ENCODE data around the gene STK32B.

The STK32B gene

DNA sequence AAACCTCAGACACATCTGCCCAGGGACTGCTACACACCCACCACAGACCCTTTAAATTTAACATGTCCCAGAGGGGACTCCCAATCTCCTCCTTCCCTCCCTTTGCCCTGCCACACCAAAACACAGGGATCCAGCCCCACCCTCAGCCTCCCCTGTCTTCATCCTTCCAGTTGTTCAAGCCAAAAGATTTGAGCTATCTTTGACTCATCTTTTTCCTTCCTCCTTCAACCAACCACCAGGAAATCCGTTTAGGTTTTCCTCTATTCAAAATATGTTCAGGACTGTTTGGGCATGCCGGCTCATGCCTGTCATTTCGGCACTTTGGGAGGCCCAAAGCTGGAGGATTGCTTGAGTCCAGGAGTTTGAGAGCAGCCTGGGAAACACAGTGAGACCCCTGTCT, 6.9 kb upstream of the STK32B start:
- H3K9me3 ChIP-seq = no peaks in the 10 kb centered on the region
- H3K27me3 ChIP-seq = no peaks in the 10 kb centered on the region
- H3K36me3 ChIP-seq = no peaks in the 10 kb centered on the region
- TF ChIP-seq, protein P1, sequence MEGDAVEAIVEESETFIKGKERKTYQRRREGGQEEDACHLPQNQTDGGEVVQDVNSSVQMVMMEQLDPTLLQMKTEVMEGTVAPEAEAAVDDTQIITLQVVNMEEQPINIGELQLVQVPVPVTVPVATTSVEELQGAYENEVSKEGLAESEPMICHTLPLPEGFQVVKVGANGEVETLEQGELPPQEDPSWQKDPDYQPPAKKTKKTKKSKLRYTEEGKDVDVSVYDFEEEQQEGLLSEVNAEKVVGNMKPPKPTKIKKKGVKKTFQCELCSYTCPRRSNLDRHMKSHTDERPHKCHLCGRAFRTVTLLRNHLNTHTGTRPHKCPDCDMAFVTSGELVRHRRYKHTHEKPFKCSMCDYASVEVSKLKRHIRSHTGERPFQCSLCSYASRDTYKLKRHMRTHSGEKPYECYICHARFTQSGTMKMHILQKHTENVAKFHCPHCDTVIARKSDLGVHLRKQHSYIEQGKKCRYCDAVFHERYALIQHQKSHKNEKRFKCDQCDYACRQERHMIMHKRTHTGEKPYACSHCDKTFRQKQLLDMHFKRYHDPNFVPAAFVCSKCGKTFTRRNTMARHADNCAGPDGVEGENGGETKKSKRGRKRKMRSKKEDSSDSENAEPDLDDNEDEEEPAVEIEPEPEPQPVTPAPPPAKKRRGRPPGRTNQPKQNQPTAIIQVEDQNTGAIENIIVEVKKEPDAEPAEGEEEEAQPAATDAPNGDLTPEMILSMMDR (IDR thresholded peaks at IDR 0.05) = no peak
- H3K27ac ChIP-seq = no peak overlapping the region
- H3K4me1 ChIP-seq (ENCODE audit: control insufficient read depth in 1 of 2, insufficient read depth in 1 of 2, low read depth in 1 of 2, low read length in 1 of 2) = peaks cover 22 to 24% of the 10 kb centered on the region in 2 experiments
- no peak overlapping the region for H3K4me3 ChIP-seq (ENCODE audit: low read depth in 1 of 2, low read length in 1 of 2)

DNA sequence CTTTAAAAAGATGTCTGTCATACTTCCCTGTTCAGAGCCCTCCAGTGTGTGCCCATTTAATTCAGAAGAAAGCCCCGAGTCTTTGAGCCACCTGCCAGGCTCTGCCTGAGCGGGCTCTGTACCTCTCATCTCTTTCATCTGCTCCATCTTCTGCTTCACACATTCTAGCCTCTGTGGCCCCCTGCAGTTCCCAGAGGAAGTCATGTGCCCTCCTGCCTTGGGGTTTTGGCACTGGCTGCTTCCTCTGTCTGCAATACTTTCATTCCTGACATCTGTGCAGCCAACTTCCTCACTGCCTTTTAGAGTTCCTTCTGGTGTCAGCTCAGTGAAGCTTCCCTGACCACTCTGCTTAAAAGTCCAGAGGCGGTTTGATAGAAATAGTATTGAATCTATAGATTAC, 6.2 kb upstream of the STK32B start:
- Histone ChIP-seq H3K9me3 (no peaks in the 10 kb centered on the region), H3K27me3 (peaks cover 5% of the 10 kb centered on the region), H3K4me3 (ENCODE audit: low read depth in 1 of 2, low read length in 1 of 2) (peak overlapping the region in 1 of 2 experiments; percentile 1), H3K4me1 (ENCODE audit: control insufficient read depth in 1 of 2, insufficient read depth in 1 of 2, low read depth in 1 of 2, low read length in 1 of 2) (peaks cover 22 to 24% of the 10 kb centered on the region in 2 experiments), H3K36me3 (no peaks in the 10 kb centered on the region), H3K27ac (no peak overlapping the region)
- TF ChIP-seq, protein P1 (IDR thresholded peaks at IDR 0.05) = no peak

DNA sequence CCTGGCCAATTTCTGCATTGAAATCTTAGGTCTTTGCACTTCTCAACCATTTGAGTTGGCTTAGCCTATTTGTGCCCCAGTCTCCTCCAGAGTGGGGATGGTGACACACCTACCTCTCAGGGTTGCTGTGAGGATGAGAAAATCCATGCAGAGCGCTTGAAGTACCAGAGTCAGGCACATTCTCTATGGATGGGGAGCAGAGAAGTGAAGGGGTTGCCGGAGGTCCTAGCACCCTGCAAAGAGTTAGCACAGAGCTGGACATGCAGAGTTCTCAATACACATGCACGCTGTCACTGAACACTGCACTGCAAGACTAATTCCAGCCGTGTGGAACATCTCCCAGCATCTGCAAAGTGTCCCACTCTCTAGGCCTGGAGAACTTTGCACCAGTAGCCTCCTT, 2.6 kb upstream of the STK32B start:
- no peak overlapping the region for H3K4me3 ChIP-seq (ENCODE audit: low read depth in 1 of 2, low read length in 1 of 2)
- peaks cover 34 to 39% of the 10 kb centered on the region in 2 experiments for H3K4me1 ChIP-seq (ENCODE audit: control insufficient read depth in 1 of 2, insufficient read depth in 1 of 2, low read depth in 1 of 2, low read length in 1 of 2)
- H3K36me3 ChIP-seq = no peaks in the 10 kb centered on the region
- H3K27ac ChIP-seq = no peak overlapping the region
- no peaks in the 10 kb centered on the region for H3K9me3 ChIP-seq
- TF ChIP-seq, protein P1 (IDR thresholded peaks at IDR 0.05) = no peak
- peaks cover 41% of the 10 kb centered on the region for H3K27me3 ChIP-seq

DNA sequence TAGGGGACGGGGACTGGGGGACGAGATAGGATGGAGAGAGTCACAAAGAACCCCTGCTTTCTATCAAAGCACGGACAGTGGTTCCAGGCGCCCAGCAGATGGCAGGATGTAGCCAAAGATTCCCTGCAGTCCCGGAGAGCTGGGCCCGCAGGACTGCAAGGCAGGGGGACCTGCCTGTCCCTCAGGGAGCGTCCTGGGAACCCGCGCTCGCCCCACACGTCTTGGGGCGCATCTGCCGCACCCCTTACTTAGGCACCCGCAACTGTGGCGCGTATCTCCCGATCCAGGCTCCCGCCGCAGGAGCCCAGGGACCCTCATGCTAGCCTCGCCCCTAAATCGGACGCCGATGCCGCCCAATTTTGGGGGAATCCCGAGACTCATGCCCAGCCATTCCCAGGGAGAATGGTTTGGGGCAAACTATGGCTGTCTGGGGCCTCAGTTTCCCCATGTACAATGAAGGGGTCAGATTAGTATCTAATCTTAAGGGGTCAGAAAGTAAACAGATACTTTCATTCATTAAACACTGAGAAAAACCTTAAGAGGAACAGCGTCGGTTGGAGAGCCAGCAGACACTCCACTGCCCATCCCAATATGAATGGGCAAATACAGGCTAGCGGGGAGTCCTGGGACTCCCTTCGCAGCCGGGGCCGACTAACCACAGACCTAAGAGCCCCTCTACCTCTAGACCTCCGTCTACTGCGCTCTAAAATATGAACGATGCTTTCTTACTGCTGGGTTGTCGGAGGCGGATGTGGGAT, 581 bp upstream of the STK32B start:
- Histone ChIP-seq H3K4me3 (ENCODE audit: low read depth in 1 of 2, low read length in 1 of 2) (peak overlapping the region; percentile 28 to 33), H3K4me1 (ENCODE audit: control insufficient read depth in 1 of 2, insufficient read depth in 1 of 2, low read depth in 1 of 2, low read length in 1 of 2) (peaks cover 16 to 19% of the 10 kb centered on the region in 2 experiments), H3K27me3 (peaks cover 48% of the 10 kb centered on the region), H3K36me3 (no peaks in the 10 kb centered on the region), H3K27ac (no peak overlapping the region), H3K9me3 (no peaks in the 10 kb centered on the region)
- TF ChIP-seq, protein P1 (IDR thresholded peaks at IDR 0.05) = no peak

DNA sequence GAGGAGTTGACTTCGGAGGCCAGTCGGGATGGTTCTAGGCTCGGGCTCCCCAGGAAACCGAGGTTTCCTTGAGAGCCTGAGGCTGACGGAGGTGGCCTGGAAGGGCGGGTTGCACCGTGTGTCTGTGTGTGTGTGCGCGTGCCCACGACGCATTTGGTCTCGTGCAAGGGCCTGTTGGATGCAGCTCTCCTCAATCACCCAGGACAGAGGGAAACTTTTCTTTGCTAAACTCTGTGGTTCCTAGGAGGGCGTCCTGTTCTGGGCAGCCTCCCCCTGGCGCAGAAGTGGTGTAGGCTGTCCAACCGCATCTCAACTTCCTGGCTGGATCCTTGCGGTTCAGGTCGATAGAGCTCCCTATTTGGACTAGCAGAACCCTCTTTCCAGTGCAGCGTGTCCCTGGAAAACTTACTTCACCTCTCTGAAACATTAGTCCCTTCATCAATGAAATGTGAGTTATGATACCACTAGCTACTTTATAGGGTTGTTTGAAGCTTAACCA, 973 bp downstream of the STK32B start:
- H3K9me3 ChIP-seq = no peaks in the 10 kb centered on the region
- H3K4me3 ChIP-seq (ENCODE audit: low read depth in 1 of 2, low read length in 1 of 2) = peak overlapping the region; percentile 28 to 33
- H3K36me3 ChIP-seq = no peaks in the 10 kb centered on the region
- TF ChIP-seq, protein P1 (IDR thresholded peaks at IDR 0.05) = no peak
- peaks cover 16 to 19% of the 10 kb centered on the region in 2 experiments for H3K4me1 ChIP-seq (ENCODE audit: control insufficient read depth in 1 of 2, insufficient read depth in 1 of 2, low read depth in 1 of 2, low read length in 1 of 2)
- peaks cover 48% of the 10 kb centered on the region for H3K27me3 ChIP-seq
- H3K27ac ChIP-seq = no peak overlapping the region

Measured in neutrophil (primary cell).